Hepatocyte (in vitro differentiated cells): ENCODE results near the gene EPHB3. TPM values are rescaled to one million over a fixed set of nuclear protein-coding genes. Genes with fewer than 3 reads are reported as not detected.
A peak's percentile ranks its signal among the peaks of the same experiment; 100 is the strongest.

Source experiments
- DNase-seq: peaks from one replicate; pipeline ENCODE4 v3.0.0-alpha.2; 2016; ENCODE audit warnings: low spot score
- H2AFZ ChIP-seq: fragments of 200-600 bp; sonication (generic); 2 replicates; pipeline ENCODE4 v1.6.0; 2016; ENCODE audit warnings: antibody characterized with exemption, mild to moderate bottlenecking
- H3K27ac ChIP-seq: fragments of 200-600 bp; sonication (generic); 2 replicates; pipeline ENCODE4 v1.5.1; 2016; ENCODE audit warnings: mild to moderate bottlenecking
- H3K27me3 ChIP-seq: fragments of 200-600 bp; sonication (generic); 2 replicates; pipeline ENCODE4 v1.6.1; 2016
- H3K36me3 ChIP-seq: fragments of 200-600 bp; sonication (generic); replicated peaks from 2 replicates; pipeline ENCODE4 v1.5.1; 2016; ENCODE audit warnings: low read depth; ENCODE audit not compliant: insufficient read depth
- H3K4me1 ChIP-seq: fragments of 200-600 bp; sonication (generic); 2 replicates; pipeline ENCODE4 v1.5.1; 2016; ENCODE audit warnings: mild to moderate bottlenecking, moderate library complexity; ENCODE audit not compliant: insufficient read depth
- H3K4me2 ChIP-seq: fragments of 200-600 bp; sonication (generic); 2 replicates; pipeline ENCODE4 v1.6.0; 2016
- H3K4me3 ChIP-seq: fragments of 200-600 bp; sonication (generic); 2 replicates; pipeline ENCODE4 v1.5.1; 2016; ENCODE audit warnings: mild to moderate bottlenecking
- H3K79me2 ChIP-seq: fragments of 200-600 bp; sonication (generic); 2 replicates; pipeline ENCODE4 v1.6.0; 2017; ENCODE audit warnings: mild to moderate bottlenecking
- H3K9me2 ChIP-seq: fragments of 200-600 bp; sonication (generic); replicated peaks from 2 replicates; pipeline ENCODE4 v1.6.0; 2017; ENCODE audit warnings: mild to moderate bottlenecking; ENCODE audit not compliant: insufficient read depth
- H3K9me3 ChIP-seq: fragments of 200-600 bp; sonication (generic); 2 replicates; pipeline ENCODE4 v1.5.1; 2016; ENCODE audit warnings: low read depth, mild to moderate bottlenecking
- H4K20me1 ChIP-seq: fragments of 200-600 bp; sonication (generic); 2 replicates; pipeline ENCODE4 v1.6.0; 2016; ENCODE audit warnings: mild to moderate bottlenecking; ENCODE audit not compliant: insufficient read depth, poor library complexity, severe bottlenecking
- EZH2 ChIP-seq: fragments of 200-600 bp; sonication (generic); IDR thresholded peaks from 2 replicates; pipeline ENCODE4 v1.6.1; 2016; ENCODE audit warnings: antibody characterized with exemption, mild to moderate bottlenecking, borderline replicate concordance
- EZH2phosphoT487 ChIP-seq: fragments of 200-600 bp; sonication (generic); IDR thresholded peaks from one replicate; pipeline ENCODE4 v1.6.1; 2018; ENCODE audit warnings: antibody characterized with exemption, mild to moderate bottlenecking, low read depth, moderate library complexity; ENCODE audit not compliant: unreplicated experiment, severe bottlenecking
- WGBS: methylation state at CpG from one replicate; pipeline ENCODE4 v1.1.6; 2016; ENCODE audit warnings: low lambda C conversion rate; ENCODE audit errors: missing lambda C conversion rate; 5-methylcytosine and 5-hydroxymethylcytosine counted together
- polyA plus RNA-seq: library from polyadenylated mRNA; unstranded; fragments of >200 nt; fragmentation: Nextera tagmentation; extraction: Ambion mirVana; gene quantifications from 2 replicates; pipeline ENCODE4 v1.2.1, GENCODE V29; 2016
- total RNA-seq: library from RNA; depleted of rRNA; stranded (reverse); fragments of >200 nt; gene quantifications from 2 replicates; pipeline ENCODE4 v1.2.3, GENCODE V29; 2014
- TF ChIP-seq, protein P1 (sequence below): fragments of 200-600 bp; sonication (generic); IDR thresholded peaks from 2 replicates; pipeline ENCODE4 v1.5.1; 2016; ENCODE audit warnings: antibody characterized with exemption, mild to moderate bottlenecking; ENCODE audit not compliant: poor library complexity

EPHB3 gene
- total and polyA plus RNA-seq, 2 experiments from 2014 or later: 11.0 to 22.0 TPM

DNA sequence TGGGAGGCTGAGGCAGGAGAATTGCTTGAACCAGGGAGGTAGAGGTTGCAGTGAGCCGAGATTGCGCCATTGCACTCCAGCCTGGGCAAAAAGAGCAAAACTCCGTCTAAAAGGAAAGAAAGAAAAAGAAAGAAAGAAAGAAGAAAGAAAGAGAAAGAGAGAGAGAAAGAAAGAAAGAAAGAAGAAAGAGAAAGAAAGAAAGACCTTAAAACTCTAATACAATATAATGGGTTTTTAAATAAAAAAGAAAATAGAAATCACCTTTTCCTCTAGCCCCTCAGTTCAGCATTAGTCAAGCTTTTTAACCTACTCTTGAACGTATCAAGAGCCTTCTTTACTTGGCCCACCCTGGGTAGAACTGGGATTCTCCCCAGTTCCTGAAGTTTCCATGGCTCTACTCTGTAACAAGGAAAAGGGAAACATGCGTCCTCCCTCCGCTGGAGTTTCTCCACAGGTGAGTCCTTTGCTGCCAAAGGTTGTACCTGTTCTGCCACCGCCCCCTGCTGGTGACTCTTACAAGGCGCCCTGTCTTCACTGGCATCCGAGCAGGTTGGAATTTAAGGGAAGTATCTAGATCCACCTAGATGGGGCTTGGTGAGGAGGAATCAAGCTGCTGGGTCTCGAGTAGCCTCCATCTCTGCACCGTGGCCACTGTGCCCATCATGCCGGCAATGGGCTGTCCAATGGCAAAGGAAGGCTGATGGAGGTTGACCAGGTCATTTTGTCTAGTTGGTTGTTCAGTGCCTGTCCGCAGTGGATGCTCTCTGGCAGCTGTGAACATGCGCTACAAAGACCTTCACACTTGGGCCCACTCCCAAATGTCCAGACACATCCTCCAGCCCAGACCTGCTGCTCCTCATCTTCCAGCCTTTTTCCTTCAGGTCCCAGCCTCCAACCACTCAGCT is 20.6 kb upstream of the EPHB3 start:
- Histone ChIP-seq H3K79me2 (no peaks in the 10 kb centered on the region), H3K27me3 (peaks cover 14% of the 10 kb centered on the region), H3K36me3 (no peaks in the 10 kb centered on the region), H3K9me2 (no peaks in the 10 kb centered on the region), H3K27ac (no peak overlapping the region), H3K4me3 (no peak overlapping the region), H3K4me1 (no peaks in the 10 kb centered on the region), H3K9me3 (no peaks in the 10 kb centered on the region), H4K20me1 (no peaks in the 10 kb centered on the region), H3K4me2 (no peak overlapping the region), H2AFZ (no peak overlapping the region)
- 43% methylated on average over 14 of the region's 14 CpGs for WGBS
- peak; percentile 93 for DNase-seq
- no peak for TF ChIP-seq EZH2
- TF ChIP-seq, protein P1, sequence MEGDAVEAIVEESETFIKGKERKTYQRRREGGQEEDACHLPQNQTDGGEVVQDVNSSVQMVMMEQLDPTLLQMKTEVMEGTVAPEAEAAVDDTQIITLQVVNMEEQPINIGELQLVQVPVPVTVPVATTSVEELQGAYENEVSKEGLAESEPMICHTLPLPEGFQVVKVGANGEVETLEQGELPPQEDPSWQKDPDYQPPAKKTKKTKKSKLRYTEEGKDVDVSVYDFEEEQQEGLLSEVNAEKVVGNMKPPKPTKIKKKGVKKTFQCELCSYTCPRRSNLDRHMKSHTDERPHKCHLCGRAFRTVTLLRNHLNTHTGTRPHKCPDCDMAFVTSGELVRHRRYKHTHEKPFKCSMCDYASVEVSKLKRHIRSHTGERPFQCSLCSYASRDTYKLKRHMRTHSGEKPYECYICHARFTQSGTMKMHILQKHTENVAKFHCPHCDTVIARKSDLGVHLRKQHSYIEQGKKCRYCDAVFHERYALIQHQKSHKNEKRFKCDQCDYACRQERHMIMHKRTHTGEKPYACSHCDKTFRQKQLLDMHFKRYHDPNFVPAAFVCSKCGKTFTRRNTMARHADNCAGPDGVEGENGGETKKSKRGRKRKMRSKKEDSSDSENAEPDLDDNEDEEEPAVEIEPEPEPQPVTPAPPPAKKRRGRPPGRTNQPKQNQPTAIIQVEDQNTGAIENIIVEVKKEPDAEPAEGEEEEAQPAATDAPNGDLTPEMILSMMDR: peak; percentile 81

DNA sequence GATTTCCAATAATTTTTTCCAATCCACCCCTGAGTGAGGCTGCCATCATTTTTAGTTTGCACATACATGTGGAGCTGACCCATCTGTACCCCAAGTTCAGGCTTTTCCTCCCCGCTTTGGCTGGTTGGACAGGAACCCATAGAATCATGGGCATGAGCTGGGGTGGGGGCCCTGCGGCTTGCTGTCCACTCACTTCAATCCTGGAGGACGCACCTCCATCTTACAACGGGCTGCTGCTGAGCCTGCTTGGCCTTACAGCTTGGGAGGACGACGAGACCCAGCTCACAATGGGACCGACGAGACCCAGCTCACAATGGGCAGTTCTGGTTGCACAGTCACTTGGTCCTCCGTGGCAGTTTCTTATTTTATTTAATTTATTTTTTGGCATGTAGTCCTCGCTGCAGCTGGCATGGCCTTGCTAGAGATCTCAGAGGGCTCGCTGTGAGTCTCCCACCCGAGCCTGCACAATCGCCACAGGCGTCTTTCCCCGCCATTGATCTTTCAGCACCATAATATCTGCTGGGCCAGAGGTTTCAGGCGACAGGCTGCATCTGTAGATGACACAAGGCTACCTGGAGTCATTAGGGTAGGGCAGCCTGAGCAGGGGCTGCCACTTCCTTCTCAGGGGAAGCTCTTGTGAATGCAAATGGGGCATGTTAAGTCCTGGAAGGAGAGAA is 19.6 kb upstream of the EPHB3 start:
- Histone ChIP-seq H4K20me1 (no peaks in the 10 kb centered on the region), H3K27me3 (peaks cover 14% of the 10 kb centered on the region), H3K4me1 (no peaks in the 10 kb centered on the region), H3K79me2 (no peaks in the 10 kb centered on the region), H2AFZ (no peak overlapping the region), H3K4me3 (no peak overlapping the region), H3K4me2 (no peak overlapping the region), H3K9me3 (no peaks in the 10 kb centered on the region), H3K9me2 (no peaks in the 10 kb centered on the region), H3K36me3 (no peaks in the 10 kb centered on the region), H3K27ac (no peak overlapping the region)
- no peak for DNase-seq
- TF ChIP-seq, protein P1: no peak
- TF ChIP-seq EZH2phosphoT487 (no peak), EZH2 (no peak)
- WGBS: 79% methylated on average over 16 of the region's 16 CpGs

DNA sequence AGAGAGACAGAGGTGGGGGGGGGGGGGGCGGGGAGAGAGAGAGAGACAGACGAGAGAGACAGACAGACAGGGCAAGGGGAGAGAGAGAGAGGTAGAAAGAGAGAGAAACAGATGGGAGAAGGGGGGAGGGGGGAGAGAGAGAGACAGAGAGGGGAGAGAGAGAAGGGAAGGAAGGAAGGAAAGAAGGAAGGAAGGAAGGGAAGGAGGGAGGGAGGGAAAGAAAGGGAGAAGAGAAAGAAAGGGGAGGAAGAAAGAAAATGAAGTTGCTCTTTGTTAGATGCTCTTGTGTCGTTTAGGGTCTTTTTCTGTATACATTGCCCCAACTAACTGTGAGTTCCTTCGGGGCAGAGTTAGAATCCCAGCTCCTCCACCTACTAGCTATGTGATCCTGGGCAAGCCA is 19.0 kb upstream of the EPHB3 start:
- H3K9me3 ChIP-seq: no peaks in the 10 kb centered on the region
- DNase-seq: no peak
- no peak overlapping the region for H3K27ac ChIP-seq
- H3K9me2 ChIP-seq: no peaks in the 10 kb centered on the region
- no peak for TF ChIP-seq EZH2phosphoT487
- TF ChIP-seq, protein P1: no peak
- no peak for TF ChIP-seq EZH2
- no peaks in the 10 kb centered on the region for H3K36me3 ChIP-seq
- no peaks in the 10 kb centered on the region for H3K79me2 ChIP-seq
- H3K4me3 ChIP-seq: no peak overlapping the region
- no peaks in the 10 kb centered on the region for H4K20me1 ChIP-seq
- no peak overlapping the region for H2AFZ ChIP-seq
- H3K27me3 ChIP-seq: peaks cover 14% of the 10 kb centered on the region
- no peak overlapping the region for H3K4me2 ChIP-seq
- 68% methylated on average over 3 of the region's 4 CpGs for WGBS
- H3K4me1 ChIP-seq: no peaks in the 10 kb centered on the region
